GM18511 (cell line): ENCODE results near the gene RIPK4.
"Not testable (repeated sequence)": the region's sequence is repeated elsewhere in the genome, so short reads cannot be mapped to it uniquely, and the experiment has no call there.

Source experiments
- ATAC-seq: cut with Tn5 transposase; IDR thresholded peaks from one replicate; pipeline ENCODE4 v1.9.1; 2021; ENCODE audit warnings: mild to moderate bottlenecking, moderate library complexity; ENCODE audit not compliant: unreplicated experiment

RIPK4 gene

DNA sequence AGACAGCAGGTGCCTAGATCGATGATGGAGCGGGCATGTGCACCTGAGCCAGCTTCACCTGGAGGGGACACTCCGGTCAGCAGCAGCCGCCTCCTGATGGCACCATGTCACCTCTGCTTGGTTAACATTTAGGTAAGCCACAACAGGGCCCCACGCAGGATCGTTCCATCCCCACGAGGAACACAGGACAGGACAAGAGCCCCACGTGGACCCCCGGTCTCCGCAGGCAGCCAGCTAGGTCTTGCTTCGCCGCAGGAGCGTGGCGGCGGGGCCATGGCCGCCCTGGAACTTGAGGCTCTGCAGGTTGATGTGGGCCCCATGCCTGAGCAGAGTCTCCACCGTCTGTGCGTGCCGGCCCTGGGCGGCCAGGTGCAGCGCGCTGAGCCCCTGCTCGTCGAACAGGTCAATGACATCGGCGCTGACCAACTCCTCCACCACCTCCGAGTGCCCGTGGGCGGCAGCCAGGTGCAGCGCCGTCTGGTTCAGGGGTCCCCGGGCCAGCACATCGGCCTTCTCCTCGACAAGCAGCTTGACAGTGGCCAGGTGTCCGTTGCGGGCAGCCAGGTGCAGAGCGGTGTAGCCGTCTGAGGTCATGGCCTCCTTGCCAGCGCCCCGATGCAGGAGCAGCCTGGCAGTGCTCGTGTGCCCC is 26.1 kb downstream of the RIPK4 start:
- no peak for ATAC-seq

DNA sequence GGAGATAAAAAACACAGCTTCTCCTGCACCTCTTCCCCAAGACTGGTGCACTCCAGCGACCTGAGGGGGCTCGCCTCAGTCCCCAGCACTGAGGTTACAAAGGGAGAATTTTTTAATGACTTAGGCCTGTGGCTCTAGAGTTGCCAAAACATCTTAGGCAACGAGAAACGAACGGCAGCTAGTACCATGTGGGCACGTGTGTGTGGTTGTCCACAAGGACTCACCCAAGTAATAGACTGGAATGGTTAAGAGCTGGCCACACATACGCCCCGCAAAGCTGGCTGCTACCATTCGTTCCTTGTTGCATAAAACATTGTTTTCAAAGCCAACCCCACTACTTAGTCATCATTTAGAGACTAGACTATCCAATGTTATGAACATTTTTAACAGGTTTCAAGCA is 26.9 kb downstream of the RIPK4 start:
- no peak for ATAC-seq

DNA sequence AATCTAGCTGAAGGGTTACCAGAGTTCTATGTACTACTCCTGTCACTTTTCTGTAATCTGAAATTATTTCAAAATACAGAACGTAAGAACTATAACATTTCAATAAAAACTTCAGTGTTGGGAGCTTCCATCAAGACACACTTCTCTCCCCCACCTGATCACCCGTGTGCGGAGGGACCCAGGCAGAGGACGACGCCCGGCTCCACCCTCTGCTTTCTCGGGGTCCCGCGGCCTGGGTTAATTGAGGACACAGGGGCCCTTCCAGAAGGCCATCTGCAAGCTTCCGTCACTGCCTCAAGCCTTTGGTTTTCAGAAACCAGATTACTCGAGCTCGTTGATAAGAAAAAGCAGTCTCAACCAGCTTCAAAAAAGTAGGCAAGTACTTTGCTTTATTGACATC is 27.8 kb downstream of the RIPK4 start:
- no peak for ATAC-seq

DNA sequence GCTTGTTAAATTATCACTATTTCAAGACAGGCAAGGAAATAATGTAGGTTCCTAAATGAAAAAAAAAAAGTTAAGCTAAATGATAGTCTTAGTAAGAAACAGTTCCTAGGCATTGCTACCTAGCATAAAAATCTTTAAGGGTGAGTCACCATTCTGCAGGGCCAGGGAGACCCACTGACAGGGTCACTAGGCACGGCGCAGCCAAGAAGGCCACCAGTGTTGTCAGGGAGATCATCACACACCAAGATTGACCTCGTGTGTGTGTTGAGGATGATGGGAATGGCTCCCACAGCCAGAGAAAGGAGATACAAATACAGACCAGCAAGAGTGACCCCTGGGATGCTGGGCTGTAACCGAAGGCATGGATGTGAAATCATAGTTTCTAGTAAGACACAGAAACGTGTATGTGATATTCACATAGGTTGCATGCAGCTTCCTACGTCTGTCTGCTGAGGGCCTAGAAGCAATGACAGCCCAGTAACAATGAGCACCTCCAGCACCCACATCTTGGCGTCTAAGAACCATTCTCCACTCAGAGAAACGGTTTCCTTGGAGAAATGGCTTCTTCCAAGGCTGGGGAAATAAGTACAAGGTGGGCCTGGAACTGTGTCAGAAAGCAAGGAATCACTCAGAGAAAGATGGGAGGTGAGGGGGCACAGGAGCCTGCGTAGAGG is 29.1 kb downstream of the RIPK4 start:
- ATAC-seq, result no peak

DNA sequence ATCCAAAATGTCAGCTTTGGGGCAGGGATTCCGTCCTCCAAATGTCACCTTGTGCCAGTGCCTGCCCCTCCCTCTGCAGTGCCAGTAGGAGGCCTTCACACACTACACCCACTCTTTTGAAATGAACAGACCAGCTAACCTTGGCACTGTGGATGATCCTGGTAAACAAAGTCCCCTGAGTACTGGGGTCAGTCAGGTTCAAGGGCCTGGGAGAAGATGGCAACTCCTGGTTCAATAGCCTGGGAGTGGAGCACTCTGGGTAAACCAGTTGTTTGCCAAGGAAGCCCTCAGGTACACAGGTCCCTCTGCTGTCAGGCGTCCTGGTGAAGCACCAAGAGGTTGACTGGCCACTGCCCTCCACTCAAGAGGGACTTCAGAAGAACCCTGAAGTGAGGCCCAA is 30.4 kb downstream of the RIPK4 start:
- ATAC-seq, result no peak

DNA sequence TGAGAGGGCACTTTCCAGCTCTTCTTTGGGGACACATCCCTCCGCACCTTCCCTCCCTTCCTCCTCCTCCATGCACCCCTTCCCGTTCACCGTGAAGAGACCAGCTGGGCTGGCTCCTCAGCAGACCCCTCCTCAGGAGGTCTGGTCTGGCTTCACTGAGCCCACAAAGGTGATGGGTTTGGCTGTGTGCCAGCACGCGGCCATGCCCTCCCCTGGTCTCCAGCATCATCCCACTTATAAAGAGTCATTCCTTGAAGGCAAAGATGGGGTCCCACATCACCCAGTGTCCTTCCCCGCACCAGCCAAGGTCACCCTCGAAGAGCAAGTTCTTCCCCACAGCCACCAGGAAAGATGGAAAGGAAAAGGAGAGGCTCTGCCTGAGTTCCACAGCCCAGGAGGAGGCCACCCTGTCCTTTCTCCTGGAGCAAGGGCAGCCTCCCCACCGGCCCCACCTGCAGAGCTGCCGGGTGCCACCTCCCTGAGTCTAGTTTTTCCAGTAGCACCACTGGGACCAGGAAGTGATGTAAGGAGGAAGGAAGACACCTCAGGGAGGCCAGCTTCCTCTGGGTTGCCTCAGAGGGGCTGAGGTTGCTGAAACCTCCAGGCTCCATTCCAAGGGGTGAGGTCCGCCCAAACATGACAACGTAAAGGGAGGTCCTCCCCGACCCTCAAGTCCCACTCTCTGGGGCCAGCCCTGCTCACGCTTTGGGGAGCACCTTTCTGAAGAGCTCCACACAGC is 32.7 kb downstream of the RIPK4 start:
- no peak for ATAC-seq

DNA sequence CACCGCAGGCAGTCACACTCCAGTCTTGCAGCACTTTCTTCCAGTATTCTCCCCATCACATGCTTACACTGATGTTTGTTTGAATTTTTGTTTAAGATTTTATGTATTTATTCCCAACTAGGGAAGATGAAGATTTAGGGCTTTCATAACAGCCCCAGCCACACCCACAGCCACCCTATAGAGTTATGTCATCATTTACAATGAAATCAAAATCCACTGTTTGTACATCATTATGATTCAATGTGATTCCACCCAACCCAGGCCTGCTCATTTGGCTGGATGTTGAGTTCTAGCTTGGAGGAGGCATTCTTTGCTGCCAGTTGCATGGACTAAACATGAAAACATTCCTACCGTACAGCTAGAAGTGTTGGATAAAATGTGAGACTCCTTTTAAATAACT is 35.8 kb downstream of the RIPK4 start:
- no peak for ATAC-seq

DNA sequence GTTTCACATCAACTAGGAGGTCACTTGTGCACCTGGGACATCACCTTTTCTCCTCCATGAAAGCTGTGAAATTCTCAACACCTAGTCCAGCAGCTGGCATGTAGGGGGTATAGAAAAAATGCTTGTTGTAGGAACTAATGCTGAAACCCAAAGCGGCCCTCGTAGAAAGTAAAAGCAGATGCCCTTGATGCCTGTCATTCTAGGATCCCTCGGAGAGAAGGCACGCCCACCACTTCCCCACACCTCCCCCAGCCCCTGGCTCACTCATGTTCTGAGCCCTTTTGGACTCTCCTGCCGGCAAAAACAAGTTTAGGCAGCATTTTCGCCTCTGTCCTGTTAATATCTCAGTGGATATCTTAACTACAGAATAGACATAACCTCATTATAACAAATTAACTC is 36.5 kb downstream of the RIPK4 start:
- ATAC-seq, result no peak

DNA sequence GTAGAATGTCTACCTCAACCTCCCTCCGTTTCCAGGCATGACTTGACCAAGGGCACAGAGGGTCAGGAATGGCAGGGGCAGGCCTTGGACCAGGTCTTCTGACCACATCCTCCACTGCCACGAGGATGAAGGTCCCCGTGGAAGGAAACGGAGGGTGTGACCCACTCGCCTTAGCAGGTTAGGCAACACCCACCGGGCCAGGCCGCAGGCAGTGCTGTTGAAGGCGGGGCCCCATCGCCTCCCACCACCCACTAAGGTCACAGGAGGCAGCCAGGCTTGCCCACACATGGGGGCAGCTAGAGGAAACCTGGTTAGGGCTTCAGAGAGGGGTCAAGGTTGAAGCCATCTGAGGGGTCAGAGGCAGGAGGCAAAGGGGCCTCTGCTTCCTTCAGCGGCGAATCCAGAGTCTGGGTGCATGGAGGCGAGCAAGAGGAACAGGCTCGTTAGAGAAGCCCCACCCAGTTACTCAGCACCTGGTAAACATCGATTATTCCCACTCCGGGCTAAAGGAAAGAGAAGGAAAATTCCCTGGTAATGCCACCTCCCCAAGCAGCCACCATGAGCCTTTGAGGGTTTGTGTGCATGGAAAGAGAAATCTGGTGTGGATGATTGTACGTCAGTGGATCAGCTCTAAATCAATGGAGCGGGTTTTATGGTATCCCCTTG is 37.0 kb downstream of the RIPK4 start:
- no peak for ATAC-seq

DNA sequence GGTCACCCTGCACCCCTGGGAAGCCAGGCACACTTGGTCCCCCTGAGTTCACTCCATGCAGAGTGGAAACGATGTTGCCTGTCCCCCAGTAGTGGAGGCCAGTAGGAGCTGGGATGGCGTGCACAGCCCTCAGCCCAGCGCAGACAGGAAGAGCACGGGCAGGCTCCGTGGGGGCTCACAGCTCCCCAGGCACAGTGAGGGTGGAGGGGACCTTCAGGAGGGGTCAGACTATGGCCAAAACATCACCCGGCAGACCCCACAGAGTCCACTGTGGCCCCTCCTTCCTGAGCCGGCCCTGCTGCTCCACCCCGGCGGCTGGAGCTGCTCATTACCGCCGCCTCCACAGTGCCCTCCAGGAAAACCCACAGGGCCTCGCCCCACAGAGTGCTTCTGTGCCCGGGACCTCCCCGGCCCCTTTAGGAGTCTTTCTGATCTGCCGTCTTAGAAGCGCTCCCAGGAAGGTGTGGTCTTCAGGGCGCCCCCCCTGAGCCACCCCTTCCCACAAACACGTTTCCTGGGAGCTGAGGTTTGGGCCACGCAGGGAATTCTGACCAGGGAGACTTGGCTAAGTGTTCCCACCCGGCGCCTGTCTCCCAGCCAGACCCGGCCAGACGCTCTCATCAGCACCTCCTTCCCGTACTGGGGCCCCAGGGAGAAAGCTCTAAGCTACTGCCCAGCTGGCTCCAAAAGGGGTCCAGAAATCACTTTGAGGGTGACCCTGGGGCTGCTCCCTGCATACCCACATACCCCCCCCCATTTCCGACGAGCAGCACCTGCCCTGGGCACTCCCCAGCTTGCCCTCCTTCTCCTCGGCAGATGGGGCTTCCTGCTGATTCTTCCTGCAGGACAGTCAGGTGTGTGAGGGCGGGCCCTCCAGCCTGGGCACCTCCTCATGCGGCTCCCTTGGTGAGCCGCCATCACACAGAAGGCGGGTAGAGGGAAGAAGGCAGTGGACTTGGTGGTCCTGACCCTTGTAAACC is 38.8 kb downstream of the RIPK4 start:
- no peak for ATAC-seq

DNA sequence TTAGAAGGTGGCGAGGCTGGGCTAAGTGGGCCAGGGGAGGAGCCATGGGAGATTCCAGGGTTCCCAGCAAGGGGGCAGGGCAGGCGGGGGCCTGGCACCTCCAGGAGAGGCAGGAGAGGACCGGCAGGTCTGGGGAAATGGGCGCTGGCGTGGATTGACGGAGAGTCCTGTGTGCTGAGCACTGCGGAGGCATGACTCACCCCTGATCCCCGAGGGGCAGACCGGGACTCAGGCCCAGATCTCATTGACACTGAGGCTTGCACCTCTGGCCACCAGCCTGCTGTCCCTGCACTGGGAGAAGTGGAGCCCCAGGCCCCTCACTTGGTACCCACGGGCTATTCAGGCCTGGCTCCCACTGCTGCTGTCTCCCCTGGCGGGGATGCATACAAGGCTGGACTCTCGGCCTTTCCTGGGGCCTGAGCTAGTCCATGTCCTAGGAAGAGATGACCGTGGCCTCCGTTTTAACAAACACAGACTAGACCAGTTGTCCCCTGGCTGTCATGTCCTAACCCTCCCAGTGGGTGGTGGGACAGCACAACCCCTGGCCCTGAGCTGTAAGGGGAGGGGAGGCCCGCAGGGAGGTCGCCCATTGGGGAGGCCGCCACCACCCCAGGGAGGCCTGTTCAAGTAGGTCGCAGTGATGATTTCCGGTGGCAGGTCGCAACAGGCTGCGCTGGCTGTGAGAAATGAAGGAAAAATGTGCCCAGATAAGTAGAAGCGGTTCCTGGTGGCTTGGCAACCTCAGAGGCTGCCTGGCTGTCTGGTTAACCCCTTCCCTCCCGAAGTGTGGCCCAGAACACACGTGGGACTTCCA is 39.7 kb downstream of the RIPK4 start:
- no peak for ATAC-seq

DNA sequence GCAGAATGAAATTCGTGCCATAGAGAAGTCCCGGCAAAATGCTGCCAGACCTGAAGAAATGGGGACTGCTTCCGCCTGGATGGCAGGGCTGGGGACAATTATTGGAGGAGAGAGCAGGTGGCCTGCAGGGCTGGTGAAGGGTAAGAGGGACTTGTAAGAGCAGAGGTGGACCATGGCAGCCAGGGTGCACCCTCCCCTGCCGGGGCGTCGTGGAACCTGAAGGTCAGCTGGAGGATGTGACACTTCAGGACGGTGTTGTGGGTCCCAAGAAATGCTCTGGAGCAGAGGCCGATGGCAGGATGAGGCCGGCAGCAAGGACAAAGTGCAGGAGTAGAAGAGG is 40.3 kb downstream of the RIPK4 start:
- ATAC-seq, result no peak

DNA sequence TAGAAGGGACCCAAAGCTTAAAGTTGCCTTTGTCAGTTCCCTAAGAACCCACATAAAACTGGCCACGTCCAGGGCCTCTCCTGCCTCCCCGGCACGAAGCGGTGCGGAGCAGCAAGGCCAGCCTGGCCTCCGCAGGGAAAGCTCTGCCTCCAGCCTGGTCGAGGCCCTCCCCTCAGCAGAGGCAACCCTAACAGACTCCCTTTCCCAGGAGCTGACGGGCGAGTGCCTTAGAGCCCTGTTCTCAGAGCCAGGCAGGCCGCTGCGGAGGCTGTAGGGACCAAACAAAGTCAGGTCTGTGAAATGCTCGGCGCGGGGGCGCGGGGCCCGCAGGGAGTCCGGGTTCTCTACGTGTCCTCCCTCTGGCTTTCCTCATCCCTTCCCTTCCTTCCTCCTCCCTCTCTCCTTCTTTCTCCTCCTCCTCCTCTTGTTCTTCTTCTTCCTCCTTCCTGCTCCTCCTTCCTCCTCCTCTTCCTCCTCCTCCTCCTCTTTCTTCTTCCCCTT is 40.7 kb downstream of the RIPK4 start:
- ATAC-seq, result no peak

DNA sequence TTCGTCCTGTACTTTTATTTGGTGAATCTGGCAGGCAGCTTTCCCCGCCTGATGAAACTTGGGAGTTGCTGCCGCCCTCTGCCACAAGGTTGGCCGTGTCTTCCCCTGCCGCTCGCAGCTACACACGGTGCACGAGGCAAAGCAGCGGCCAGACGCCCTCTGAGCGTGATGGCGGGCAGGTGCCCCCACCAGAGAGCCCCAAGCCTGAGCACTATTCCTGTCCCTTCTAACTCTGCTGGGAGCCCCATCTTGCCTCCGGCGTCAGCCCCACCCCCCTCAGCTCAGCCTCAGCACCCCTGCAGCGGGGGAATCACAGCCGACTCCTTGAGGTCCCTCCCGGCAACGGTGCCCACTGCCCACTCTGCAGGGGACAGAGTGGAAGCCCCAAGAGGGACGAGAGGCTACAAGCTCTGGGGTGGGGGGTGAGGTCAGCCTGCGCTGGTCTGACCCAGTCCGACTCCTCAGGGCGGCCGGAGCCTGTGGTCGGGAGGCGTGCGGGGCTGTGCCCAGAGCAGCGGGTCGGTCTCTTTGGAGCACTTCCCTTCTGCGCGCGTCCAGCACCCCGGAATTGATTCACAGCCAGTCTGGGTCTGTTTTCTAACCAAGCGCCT is 41.3 kb downstream of the RIPK4 start:
- ATAC-seq, result no peak

DNA sequence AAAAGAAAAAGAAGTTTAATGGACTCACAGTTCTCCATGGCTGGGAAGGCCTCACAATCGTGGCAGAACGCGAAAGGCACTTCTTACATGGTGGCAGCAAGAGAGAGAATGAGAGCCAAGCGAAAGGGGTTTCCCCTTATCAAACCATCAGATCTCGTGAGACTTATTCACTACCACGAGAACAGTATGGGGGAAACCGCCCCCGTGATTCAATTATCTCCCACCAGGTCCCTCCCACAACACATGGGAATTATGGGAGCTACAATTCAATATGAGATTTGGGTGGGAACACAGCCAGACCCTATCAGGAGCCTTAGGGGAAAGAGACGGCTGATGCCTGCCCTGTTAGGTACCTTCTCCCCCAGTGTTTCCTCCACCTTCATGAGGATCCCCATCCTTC is 43.0 kb downstream of the RIPK4 start:
- ATAC-seq, result not testable (repeated sequence)

DNA sequence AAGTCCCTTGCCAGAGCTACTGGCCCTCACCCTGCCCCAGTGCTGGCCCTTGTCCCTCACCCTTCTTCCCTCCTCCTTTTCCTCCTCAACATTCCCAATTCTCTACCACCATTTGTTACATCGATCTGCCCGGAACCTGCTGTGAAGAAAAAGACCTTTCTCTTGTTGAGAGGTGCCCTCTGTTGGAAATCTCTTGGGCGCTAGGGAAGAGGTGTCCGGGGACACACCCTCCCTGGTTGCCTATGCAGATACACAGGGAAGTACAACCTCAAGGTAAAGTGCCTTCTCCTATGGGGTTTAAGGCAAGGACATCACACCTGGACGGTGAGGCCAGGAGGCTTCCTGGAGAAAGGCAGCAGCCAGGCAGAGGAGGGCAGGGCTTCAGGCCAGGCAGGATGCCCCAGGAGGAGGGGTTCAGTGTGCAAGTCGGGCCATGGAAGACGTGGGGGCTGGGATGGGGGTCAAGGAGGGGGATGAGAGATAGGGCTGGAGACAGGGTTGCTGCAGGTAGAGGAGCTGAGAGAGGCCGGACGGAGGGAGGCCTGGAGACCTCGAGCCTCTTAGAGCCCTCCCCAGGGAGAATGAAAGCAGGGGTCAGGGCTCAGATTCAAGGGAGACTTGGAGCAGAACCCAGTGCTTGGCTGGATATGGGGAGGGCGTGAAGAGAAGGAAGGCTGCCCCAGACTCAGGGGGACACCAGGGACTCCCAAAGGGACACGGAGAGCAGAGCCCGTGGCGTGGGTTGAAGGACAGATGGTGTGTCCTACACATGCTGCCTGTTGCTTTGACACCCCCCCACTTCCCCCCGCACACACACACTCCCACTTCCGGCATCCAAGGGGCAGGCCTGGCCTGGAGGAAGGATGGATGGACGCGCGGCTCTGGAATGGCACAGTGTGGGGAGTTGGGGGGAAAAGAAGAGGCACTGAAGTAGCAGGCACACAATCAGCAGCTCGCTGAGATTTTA is 44.5 kb downstream of the RIPK4 start:
- no peak for ATAC-seq

DNA sequence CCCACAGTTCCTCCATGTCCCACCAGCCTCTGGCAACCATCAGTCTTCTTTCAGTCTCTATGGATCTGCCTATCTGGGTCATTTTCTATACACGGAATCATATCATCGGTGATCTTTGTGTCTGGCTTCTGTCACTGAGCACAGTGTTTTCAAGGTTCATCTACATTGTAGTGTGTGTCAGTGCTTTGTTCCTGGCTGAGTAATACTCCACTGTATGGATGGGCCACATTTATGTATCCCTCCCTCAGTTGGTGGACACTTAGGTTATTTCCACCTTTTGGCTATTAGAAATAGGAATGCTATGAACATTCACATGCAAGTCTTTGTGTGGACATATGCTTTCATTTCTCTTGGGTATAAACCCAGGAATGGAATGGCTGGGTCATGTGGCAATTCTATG is 46.6 kb downstream of the RIPK4 start:
- ATAC-seq, result no peak

DNA sequence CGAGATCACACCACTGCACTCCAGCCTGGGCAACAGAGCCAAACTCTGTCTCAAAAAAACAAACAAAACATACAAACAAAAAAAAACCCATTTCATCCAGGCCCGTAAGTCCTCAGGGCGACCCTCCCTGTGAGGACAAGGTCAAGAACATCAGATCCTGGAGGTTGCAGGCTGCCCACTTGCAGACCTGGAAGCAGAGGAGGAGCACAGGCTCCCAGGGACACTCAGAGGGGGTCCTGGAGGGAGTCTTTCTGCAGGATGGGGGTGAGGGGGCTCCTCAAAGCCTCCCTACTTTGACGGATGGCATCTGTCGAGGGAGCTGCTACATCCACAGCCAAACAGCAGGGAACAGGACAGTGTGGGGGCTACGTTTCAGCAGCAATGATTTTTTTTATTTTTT is 47.2 kb downstream of the RIPK4 start:
- ATAC-seq, result no peak
